Gastrocnemius medialis (tissue), 4 donors: ENCODE measurements around the gene SIN3B. TPM values are rescaled to one million over a fixed set of nuclear protein-coding genes. Genes with fewer than 3 reads are reported as not detected.

Experiments used
- ATAC-seq, 2 donors: fragments of 150-250 bp; one replicate each; pipeline ENCODE4 v1.9.1; 2016
- DNase-seq, 2 donors: peaks; one replicate each; pipeline ENCODE4 v3.0.0-alpha.2; 2019
- H3K27ac ChIP-seq, 4 donors: fragments of 200-600 bp; sonication (generic); 1 replicate in 1 of 4; 2 replicates in 3 of 4; pipeline ENCODE4 v1.5.1; 2016 to 2018; ENCODE audit warnings: mild to moderate bottlenecking in 2 of 4, moderate library complexity in 1 of 4
- H3K27me3 ChIP-seq, 3 donors: fragments of 200-600 bp; sonication (generic) in 2 of 3; 1 replicate in 1 of 3; 2 replicates in 2 of 3; pipeline versions ENCODE4 v1.5.1 to v1.6.0; 2016 to 2019; ENCODE audit warnings: mild to moderate bottlenecking in 1 of 3, moderate library complexity in 1 of 3
- H3K36me3 ChIP-seq, 2 donors: fragments of 200-600 bp; sonication (generic) in 1 of 2; one replicate each; pipeline ENCODE4 v1.5.1; 2017 to 2018
- H3K4me1 ChIP-seq, 2 donors: fragments of 200-600 bp; sonication (generic) in 1 of 2; one replicate each; pipeline ENCODE4 v1.5.1; 2016 to 2017; ENCODE audit warnings: mild to moderate bottlenecking in 2 of 2
- H3K4me3 ChIP-seq, 4 donors: fragments of 200-600 bp; sonication (generic) in 3 of 4; 1 replicate in 1 of 4; 2 replicates in 3 of 4; pipeline ENCODE4 v1.5.1; 2016 to 2019; ENCODE audit warnings: mild to moderate bottlenecking in 2 of 4
- H3K9me3 ChIP-seq, 3 donors: fragments of 200-600 bp; sonication (generic) in 2 of 3; 1 replicate in 1 of 3; 2 replicates in 2 of 3; pipeline ENCODE4 v1.5.1; 2016 to 2019
- CTCF ChIP-seq, 5 experiments: fragments of 450-650 bp in 3 of 5; fragments of 200-600 bp in 2 of 5; sonication (generic) in 2 of 5; IDR thresholded peaks in 4 of 5; conservative IDR thresholded peaks in 1 of 5; 1 replicate in 4 of 5; 2 replicates in 1 of 5; pipeline ENCODE4 v1.5.1; 2016 to 2019; ENCODE audit warnings: antibody characterized with exemption in 5 of 5, mild to moderate bottlenecking in 3 of 5, moderate library complexity in 3 of 5
- POLR2A ChIP-seq, 2 donors: fragments of 450-650 bp; IDR thresholded peaks; one replicate each; pipeline ENCODE4 v1.6.1; 2017; ENCODE audit warnings: antibody characterized with exemption in 2 of 2, mild to moderate bottlenecking in 2 of 2, moderate library complexity in 2 of 2
- in situ Hi-C, 4 donors: fragments of 200-750 bp; cut with MboI; loops; one replicate each; pipeline versions ENCODE4 v1.15.0 to v1.8.0; 2017; ENCODE audit warnings: low sequenced_read_pairs in 4 of 4
- intact Hi-C: fragments of 100-400 bp; cut with DNase I; formaldehyde crosslinking; loops from one replicate; pipeline ENCODE4 v1.15.1; 2023; ENCODE audit warnings: low total_unique reads
- total RNA-seq, 4 donors: library from RNA; depleted of rRNA; stranded (reverse); fragments of >200 nt; gene quantifications; one replicate each; pipeline versions ENCODE4 v1.1.0 to v1.2.3, GENCODE V29; 2016

SIN3B gene
- total RNA-seq, 4 donors from 2014 or later: 11.6 to 15.2 (median 14.3) TPM

DNA sequence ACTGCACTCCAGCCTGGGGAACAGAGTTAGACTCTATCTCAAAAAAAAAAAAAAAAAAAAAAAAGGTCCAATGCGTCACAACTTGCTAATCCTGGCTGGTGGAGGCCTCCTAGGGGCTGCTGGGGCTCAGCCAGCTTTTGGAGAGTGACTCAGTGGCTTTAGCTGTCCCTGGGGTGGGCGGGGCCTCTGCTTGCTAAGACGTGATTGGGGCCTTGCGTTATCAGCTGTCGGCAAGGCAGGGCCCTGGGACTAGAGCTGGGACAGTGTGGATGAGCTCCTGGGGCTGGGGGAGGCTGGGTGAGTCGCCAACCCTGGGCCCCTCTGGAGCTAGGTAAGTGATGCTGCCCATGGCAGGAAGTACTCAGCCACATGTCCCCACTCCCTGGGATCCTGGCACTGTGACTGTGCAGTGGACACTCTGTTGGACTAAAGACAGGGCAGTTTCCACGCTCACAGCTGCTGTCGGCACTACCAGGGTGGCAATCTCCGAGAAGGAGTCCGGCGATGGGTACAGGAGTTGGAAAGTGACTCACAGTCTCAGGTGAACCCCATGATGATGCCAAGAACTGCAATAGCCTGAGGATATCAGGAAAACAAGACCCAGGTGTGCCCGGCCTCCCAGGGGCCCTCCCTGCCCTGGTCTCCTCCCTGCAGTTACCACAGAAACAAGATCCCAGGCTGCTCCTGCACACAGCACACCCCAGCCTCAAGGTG, 91.8 kb downstream of the SIN3B start:
- H3K36me3 ChIP-seq: no peaks in the 10 kb centered on the region
- intact Hi-C loops: no loop called here
- no peaks in the 10 kb centered on the region for H3K4me1 ChIP-seq
- peaks cover 0 to 6% (median 0%) of the 10 kb centered on the region in 3 donors for H3K9me3 ChIP-seq
- no peak for ATAC-seq
- H3K27ac ChIP-seq: no peak overlapping the region
- TF ChIP-seq CTCF (IDR thresholded peaks at IDR 0.05 in 4 of 5, conservative IDR thresholded peaks at IDR 0.05 in 1 of 5) (no peak), POLR2A (IDR thresholded peaks at IDR 0.05) (no peak)
- H3K4me3 ChIP-seq: no peak overlapping the region
- H3K27me3 ChIP-seq: peaks cover 0 to 4% (median 0%) of the 10 kb centered on the region in 3 donors
- no peak for DNase-seq
- in situ Hi-C loops: no loop called here

- Histone ChIP-seq H3K4me3 (no peak overlapping the region), H3K36me3 (no peaks in the 10 kb centered on the region), H3K4me1 (no peaks in the 10 kb centered on the region), H3K27ac (no peak overlapping the region), H3K9me3 (peaks cover 0 to 6% (median 0%) of the 10 kb centered on the region in 3 donors), H3K27me3 (peaks cover 0 to 4% (median 0%) of the 10 kb centered on the region in 3 donors)
- intact Hi-C loops (no loop called here), in situ Hi-C loops (no loop called here)
- no peak for ATAC-seq
- TF ChIP-seq CTCF (IDR thresholded peaks at IDR 0.05 in 4 of 5, conservative IDR thresholded peaks at IDR 0.05 in 1 of 5): no peak
- DNase-seq: no peak
Observed at GRCh38 chr19:16921766-16922591, 92.8 kb downstream of the SIN3B start.

- intact Hi-C loops: no loop called here
- Histone ChIP-seq H3K4me1 (no peaks in the 10 kb centered on the region), H3K4me3 (no peak overlapping the region), H3K9me3 (peaks cover 0 to 6% (median 0%) of the 10 kb centered on the region in 3 donors), H3K27me3 (peaks cover 0 to 4% (median 0%) of the 10 kb centered on the region in 3 donors), H3K36me3 (no peaks in the 10 kb centered on the region), H3K27ac (no peak overlapping the region)
- no peak for TF ChIP-seq POLR2A (IDR thresholded peaks at IDR 0.05)
- no peak for TF ChIP-seq CTCF (IDR thresholded peaks at IDR 0.05 in 4 of 5, conservative IDR thresholded peaks at IDR 0.05 in 1 of 5)
- DNase-seq (no peak), ATAC-seq (no peak)
- in situ Hi-C loops: no loop called here
Observed at GRCh38 chr19:16922592-16922934, 93.4 kb downstream of the SIN3B start.

GRCh38 chr19:16922949-16923348, 93.8 kb downstream of the SIN3B start:
- no peak overlapping the region for H3K4me3 ChIP-seq

More at GRCh38 chr19:16922949-16923348, 93.8 kb downstream of the SIN3B start:
- ATAC-seq (no peak), DNase-seq (no peak)
- no peak for TF ChIP-seq CTCF (IDR thresholded peaks at IDR 0.05 in 4 of 5, conservative IDR thresholded peaks at IDR 0.05 in 1 of 5)
- no peak for TF ChIP-seq POLR2A (IDR thresholded peaks at IDR 0.05)
- Histone ChIP-seq H3K4me1 (no peaks in the 10 kb centered on the region), H3K9me3 (peaks cover 0 to 6% (median 0%) of the 10 kb centered on the region in 3 donors), H3K27ac (no peak overlapping the region), H3K36me3 (no peaks in the 10 kb centered on the region), H3K27me3 (peaks cover 0 to 4% (median 0%) of the 10 kb centered on the region in 3 donors)
- intact Hi-C loops: no loop called here
- in situ Hi-C loops: no loop called here
